ENCODE measurements around the gene LONP2.
"Not testable (repeated sequence)": the region's sequence is repeated elsewhere in the genome, so short reads cannot be mapped to it uniquely, and the experiment has no call there.

LONP2 gene

GRCh38 chr16:48342591-48342990, 98.5 kb downstream of the LONP2 start:
- DNase-seq, result no peak

- no peak for DNase-seq
Observed at GRCh38 chr16:48347191-48347865, 103.2 kb downstream of the LONP2 start.

GRCh38 chr16:48347980-48348379, 103.9 kb downstream of the LONP2 start:
- DNase-seq, result no peak

GRCh38 chr16:48350736-48351135, 106.6 kb downstream of the LONP2 start:
- DNase-seq, result no peak

GRCh38 chr16:48352648-48353390, 108.7 kb downstream of the LONP2 start:
- no peak for DNase-seq

- peak; percentile 21 for DNase-seq
Observed at GRCh38 chr16:48353565-48354163, 109.6 kb downstream of the LONP2 start.

GRCh38 chr16:48354385-48354784, 110.3 kb downstream of the LONP2 start:
- DNase-seq, result not testable (repeated sequence)

- DNase-seq, result no peak
Observed at GRCh38 chr16:48354877-48355855, 111.1 kb downstream of the LONP2 start.

GRCh38 chr16:48356633-48357376, 112.7 kb downstream of the LONP2 start:
- no peak for DNase-seq

GRCh38 chr16:48358419-48358818, 114.3 kb downstream of the LONP2 start:
- no peak for DNase-seq

GRCh38 chr16:48359983-48360382, 115.9 kb downstream of the LONP2 start:
- DNase-seq, result no peak

- DNase-seq, result no peak
Observed at GRCh38 chr16:48361012-48361411, 116.9 kb downstream of the LONP2 start.

GRCh38 chr16:48361540-48362144, 117.5 kb downstream of the LONP2 start:
- DNase-seq, result no peak

GRCh38 chr16:48365025-48365600, 121.0 kb downstream of the LONP2 start:
- no peak for DNase-seq

- no peak for DNase-seq
Observed at GRCh38 chr16:48365601-48366164, 121.6 kb downstream of the LONP2 start.

- peak; percentile 52 for DNase-seq
Observed at GRCh38 chr16:48366165-48367093, 122.3 kb downstream of the LONP2 start.

GRCh38 chr16:48367441-48368049, 123.4 kb downstream of the LONP2 start:
- DNase-seq, result no peak

GRCh38 chr16:48369765-48370164, 125.7 kb downstream of the LONP2 start:
- no peak for DNase-seq

GRCh38 chr16:48370229-48370628, 126.1 kb downstream of the LONP2 start:
- DNase-seq, result no peak

Data from NK-92 treated with Interleukin-12 subunit alpha and Interleukin-12 subunit beta, amount 100 ng/mL, for 24 hours (cell line).